GM19099 (cell line): Measurements from ENCODE around the gene ASB6.
A peak's percentile ranks its signal among the peaks of the same experiment; 100 is the strongest.

Source experiments
- POLR2A ChIP-seq: IDR thresholded peaks from 3 replicates; pipeline ENCODE4 v1.6.1; 2011; ENCODE audit warnings: low read depth; ENCODE audit not compliant: insufficient read length; ENCODE audit errors: extremely low read depth

ASB6 gene

DNA sequence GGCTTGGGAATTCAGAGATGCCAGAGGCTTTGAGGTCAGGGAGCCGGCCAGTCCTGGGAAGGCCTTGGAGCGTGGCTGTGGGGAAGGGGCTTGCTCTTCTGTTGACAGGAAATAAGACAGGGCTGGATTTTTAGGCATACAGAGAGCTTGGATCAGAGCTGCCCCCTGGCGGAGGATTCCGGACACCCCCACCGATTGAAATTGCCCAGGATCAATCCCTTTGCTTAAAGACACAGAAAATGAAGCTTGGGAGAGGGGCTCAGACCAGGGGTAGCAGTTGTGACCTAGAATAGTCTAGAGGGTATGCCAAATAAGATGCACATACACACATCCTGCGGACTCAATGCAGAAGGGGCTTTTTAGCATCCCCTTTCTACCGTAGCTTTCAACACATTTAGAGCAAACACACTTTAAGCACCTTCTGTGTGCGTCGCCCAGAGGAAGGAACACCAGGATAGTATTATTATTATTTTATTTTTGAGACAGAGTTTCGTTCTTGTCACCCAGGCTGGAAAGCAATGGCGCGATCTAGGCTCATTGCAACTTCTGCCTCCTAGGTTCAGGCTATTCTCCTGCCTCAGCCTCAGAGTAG is 17.7 kb downstream of the ASB6 start:
- no peak for TF ChIP-seq POLR2A

DNA sequence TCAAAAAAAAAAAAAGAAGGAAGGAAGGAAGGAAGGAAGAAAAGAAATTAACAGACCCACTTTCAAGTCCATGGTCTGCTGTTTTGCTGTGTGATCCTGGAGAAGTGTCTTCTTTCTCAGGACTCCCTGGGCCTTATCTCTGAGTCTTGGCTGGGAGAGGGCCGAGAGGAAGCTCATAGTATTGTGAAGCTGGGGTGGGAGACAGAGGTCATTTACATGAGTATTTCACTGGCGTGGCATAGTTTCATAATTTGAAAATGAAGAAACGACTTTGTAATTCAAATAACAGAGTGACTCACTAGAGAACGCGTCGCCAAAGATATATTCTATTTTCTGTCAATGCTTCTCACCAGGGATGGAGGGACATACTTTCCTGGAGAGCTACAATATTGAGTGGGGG is 18.6 kb downstream of the ASB6 start:
- TF ChIP-seq POLR2A = no peak

DNA sequence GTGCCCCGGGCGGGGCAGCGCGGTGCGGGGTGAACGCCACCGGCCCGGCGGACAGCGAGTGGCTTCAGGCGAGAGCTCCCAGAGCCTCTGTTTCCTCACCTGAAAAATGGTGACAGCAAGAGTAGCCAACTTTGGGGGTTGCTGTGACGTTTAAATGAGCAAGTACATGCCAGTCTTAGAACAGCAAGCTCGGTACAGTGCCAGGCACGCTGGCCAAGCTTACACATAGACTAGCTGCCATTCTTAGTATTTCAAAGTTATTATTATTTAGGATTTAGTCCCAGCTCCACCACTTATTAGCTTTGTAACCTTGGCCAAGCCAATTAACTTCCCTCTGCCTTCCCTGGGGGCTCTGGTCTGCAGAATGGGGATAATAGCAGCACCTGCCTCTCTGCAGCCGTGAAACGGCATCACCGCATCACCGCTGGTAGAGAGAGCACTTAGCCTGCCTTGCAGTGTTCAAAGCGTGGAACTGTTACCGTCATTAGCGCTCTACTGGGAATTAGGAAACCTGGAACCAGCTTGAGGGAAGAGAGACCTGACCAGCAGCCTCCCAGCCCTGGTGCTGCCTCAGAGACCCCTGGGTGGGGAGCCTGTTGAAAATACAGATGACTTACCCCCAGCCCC is 21.2 kb downstream of the ASB6 start, which contains the start of gene C9orf50:
C9orf50 (minus strand) TSS at position 433 of the 627 bp plus-strand sequence. CDS start 527 bp downstream, outside the sequence.
- TF ChIP-seq POLR2A = no peak

DNA sequence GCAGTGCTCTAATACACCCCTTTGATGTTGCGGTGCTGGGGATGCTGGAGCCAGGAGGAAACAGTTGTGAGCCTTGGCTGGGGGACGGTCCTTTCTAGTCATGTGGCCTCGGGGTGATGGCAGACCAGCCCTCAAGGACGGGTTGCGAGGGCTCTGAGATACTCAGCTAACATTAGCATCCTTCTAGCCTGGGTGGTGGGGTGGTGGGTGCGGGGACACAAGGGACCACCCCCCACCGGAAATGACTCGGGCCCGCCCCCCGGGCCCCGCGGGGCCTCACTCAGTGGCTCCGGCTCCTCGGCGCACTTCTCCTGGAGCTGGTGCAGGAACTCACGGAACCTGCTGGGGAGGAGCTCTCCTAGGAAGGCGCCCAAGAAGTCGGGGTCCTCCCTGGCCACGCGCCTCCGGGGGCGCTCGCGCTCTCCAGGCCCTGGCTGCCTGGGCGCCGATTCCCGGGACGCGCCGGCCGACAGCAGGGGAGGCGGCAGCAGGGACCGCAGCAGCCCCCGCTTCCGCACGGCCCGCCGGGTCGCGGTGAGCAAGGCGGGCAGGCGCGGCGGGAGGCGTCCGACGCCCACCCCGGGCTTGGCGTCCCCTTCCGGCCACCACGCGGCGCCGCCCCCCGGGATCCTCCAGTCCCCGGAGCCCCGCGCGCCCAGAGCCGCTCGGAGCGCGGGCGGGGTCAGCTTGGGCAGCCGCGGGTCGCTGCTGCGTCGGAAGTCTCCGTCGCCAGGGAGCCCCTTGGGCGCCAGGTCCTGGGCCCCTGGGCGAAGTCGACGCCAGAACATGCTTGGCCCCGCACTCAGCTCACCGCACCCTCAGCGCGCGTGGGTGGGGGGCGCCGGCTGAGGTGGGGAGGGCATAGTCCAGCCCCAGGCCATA is 21.9 kb downstream of the ASB6 start:
- TF ChIP-seq POLR2A = no peak

DNA sequence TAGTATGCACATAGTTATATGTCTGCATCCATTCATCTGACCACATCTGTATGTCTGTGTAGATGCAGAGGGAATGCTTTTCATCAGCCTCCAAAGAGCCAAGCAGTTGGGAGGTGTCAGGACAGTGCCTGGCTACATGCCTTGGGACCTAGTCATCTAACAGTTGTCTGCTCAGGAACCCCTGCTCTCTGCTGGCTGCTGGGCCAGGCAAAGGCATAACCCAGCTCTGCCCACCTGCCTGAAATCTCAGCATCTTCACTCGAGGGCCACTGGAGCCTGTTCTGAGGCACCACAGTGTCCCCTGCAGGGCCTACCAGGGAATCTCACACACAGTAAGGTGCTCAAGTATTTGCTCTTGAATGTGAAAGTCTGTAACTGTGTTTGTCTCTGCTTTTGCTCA is 24.8 kb downstream of the ASB6 start:
- no peak for TF ChIP-seq POLR2A

DNA sequence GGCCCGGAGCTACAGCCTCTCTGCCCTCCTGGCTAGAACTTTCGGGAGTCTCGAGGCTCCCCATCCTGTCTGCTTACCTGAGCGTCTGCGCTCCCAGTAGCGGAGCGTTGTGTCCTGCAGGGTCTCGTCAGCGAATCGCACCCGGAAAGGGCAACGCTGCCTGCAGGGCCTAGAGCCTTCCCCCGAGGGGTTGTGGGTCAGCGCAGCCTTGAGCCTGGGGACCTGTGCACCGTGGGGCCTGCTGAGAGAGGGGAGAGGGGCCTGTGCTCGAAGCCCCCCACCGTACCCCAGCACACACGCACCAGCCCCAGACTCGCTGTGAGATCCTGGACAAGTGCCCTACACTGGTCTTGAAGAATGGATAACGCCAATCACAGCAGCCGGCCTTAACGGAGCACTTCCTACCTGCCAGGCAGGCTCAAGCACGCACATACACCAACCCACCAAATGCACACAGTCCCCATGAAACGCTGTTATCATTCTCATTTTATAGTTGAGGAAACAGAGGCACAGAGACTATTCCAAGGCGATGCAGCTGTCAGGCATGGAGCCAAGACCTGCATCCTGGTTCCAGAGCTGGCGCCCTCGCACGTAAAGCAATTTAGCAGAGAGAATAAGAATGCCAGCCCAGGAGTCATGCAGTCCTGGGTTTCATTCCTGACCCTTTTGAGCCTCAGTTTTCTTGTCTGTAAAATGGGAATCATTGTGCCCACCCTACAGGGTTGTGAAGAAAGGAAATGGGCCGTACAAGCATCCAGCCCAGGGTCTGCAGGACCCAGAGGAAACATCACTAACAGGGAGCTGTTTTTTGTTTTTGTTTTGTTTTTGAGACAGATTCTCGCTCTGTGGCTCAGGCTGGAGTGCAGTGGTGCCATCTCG is 26.3 kb downstream of the ASB6 start:
- no peak for TF ChIP-seq POLR2A

DNA sequence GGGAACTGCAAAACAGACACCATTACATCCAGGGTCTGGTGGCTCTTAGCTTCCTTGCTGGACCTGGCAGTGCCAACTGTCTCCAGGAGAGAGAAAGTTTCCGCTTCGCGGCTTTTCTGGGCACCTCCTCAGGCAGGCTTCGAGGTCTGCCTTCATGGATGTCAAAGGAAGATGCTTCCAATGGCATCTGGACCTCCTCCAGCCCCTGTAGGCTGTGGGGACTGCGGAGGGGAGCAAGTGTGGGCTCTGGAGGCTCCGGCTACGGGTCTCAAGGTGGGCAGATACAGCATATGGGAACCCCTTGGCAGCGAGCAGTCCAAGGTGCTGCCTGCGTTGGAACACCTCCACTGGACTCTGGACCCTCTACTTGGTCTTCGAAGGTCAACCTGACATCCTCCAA is 27.0 kb downstream of the ASB6 start:
- no peak for TF ChIP-seq POLR2A

DNA sequence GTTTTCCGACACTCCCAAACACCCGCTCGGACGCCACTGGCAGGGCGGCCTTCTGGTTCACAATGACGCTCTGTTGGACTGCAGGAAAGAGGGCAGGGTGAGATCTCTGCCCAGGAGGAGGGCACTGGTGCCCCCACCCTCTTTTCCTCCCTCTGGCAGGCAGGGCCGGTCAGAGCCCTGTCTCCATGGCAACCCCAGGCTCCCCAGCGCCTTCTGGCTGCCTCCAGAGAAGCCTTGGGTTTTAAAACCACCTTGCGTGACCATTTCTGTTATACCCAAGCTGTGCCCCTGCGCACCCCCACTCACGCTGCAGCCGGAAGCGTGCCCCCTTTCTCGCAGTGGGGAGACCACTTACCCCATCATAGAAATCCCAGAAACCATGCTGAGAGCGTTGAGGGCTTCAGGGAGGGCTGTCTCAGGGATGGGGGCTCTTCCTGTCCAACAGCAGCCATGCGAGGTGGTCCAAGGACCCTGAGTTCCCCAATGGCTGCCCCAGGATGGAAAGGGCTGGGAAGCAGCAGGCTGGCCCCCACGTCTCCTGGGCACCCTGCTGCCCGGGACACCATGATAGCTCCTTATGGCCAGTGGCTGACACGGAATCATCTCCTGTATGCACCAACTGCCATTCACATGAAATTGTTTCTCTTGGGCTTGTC is 28.3 kb downstream of the ASB6 start:
- no peak for TF ChIP-seq POLR2A

DNA sequence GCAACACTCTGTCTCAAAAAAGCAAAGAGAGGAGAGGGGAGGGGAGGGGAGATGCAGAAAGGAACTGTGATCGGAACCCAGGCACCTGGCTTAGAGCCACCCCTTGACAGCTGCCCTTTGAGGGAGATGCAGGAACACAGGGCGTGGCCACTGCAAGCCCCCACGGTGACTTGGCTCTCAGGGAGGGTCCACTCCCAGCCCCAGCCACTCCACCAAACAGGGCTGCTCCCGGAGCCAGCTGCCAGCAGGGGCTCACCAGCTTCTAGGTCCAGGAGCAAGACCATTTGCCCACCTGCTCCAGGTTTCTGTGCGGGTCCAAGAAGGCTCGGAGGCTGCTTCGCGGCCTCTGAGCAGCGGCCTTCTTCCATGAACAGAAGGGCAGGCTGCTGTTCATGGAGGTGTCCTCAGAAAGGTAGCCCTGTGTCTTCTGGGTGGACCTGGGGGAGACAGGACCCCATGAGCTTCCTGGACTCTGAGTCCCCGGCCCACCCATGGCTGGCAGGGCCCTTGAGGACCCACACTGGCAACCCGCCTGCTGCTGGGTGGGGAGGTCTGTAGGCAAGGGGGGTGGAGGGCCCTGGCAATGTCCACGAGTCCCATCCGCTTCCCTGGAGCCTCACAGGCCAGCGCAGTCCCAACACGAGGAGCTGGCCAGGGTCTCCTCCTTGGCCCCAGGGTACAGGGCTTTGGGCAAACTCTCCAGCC is 29.0 kb downstream of the ASB6 start:
- no peak for TF ChIP-seq POLR2A

DNA sequence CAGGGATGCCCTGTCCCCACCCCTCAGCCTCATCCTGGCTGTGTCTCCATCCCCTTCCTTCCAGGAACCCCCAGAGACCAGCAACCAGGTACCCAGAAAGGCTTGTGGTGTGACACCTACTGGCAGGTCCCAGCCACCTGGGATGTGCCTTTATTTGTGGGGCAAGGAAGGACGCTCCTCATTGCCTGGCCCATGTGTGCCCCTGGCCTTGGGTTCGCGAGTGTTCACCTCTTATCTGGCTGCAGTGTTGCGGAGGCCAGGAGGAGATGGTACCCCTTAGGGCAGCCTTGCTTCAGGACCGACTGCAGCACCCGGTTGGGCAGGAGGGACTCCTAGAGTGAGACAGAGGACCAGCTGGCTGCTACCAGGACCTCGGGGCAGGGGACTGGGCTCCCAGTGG is 29.8 kb downstream of the ASB6 start:
- no peak for TF ChIP-seq POLR2A

DNA sequence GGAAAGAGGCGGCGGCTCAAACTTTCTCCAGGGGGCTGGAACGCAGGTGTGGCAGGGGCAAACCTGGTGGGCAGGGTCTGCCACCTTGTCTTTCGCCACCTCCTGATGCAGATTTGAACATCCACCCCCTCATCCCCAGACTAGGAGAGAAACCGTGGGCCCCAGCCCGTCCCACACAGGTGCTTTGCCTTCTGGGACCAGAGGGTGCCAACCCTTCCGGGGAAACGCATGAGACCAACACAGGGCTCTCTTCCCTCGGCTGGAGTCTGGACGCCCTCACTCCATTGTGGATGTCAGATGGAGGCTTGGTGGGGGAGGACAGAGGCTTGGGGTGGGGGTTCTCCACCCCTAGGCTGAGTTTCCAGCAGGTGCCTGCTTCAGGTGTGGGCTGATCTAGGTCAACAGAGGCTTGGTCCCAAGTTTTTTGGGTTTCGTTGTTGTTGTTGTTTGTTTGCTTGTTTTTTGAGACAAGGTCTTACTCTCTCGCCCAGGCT is 30.6 kb downstream of the ASB6 start:
- TF ChIP-seq POLR2A = no peak

DNA sequence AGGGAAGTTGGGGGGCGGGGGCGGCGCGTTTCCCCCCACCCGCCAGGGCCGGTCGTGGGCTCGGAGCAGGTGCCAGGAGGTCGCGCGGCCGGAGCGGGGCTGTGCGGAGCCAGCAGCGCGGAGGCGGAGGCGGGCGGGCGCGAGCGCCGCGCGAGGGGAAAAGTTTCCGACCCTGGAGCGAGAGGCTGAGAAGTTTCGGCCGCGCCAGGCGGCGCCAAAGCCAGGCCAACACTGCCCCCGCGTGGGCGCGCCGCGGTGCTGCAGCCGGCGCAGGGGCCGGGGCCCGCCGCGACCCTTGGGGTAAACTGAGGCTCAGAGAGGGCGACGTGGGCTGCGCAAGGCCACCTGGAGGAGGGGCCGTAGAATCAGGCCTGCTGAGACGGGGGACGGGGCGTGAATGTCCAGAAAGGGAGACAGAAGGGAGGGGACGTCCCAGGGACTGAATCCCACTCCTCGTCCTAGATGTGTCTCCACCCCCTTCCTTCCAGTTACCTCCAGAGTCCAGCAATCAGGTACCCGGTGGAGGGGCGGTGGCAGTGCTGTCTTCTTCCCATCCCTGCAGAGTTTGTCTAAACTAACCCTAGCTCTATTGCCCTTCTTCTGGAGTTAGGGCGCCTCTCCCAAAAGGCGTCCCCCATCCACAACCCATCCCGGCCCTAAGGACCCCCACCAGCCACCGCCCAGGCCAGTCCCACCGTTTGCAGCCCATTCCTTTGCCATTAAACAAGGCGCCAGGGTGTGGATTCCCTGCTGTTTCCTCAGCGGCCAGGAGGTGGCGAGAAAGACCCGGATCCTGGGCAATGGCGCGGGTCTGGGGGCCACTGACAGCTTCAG is 31.3 kb downstream of the ASB6 start:
- TF ChIP-seq POLR2A = no peak

DNA sequence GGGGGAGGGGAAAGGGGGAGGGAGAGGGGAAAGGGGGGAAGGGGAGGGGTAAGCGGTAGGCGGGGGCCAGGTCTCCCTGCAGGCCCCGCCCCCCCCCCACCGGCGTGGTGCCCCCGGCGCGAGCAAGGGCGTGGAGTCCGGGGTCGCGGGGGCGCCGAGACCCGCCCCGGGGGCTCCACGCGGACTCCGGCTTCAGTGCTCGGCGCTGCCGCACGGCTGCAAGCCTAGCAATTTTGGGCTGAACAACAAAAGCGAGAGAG is 31.8 kb downstream of the ASB6 start:
- TF ChIP-seq POLR2A = no peak

DNA sequence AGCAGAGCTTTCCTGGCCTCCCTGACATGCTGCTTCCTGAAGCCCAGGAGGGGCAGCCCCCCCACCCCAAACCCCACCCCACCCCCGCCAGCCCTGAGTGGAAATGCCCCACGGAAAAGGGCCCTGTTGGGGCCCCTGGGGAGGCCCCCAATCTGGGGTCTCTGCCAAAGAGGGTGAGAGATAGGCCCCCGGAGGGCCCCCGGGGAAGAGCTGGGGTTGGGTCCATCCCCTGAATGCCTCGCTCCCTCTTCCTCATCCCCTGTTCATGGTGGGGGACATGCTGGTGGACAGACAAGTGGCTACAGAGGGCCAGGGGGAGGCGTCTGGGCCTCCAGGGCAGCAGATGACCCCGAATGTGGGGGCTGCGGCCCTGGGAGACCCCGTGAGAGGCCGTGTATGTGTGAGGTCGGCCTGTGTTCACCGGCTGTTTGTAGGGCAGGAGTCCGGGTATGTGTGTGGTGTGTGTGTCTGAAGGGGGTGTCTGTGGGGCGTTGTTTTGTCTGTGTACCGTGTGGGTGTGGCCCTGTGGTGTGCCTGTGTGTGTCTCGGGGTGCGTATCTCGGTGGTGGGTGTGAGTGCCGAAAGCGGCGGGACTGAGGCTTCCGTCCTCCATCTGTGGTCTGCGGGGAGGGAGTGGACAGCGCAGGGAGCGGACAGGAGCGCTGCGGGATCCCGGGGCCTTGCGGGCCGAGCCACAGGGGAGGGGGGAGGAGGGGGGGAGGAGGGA is 32.3 kb downstream of the ASB6 start:
- peak; percentile 14 for TF ChIP-seq POLR2A
